MM.1S (cell line): Measurements from ENCODE around the gene SKA1.

Experiments used
- EZH2 ChIP-seq: fragments of 300-600 bp; sonication (generic); optimal IDR thresholded peaks from 2 replicates; pipeline ENCODE3; 2017; ENCODE audit warnings: low read depth, mild to moderate bottlenecking, antibody characterized with exemption, low read length, mixed read lengths
- EZH2phosphoT487 ChIP-seq: fragments of 300-600 bp; sonication (generic); IDR thresholded peaks from 2 replicates; pipeline ENCODE4 v1.6.1; 2018; ENCODE audit warnings: antibody characterized with exemption, low read length
- TF ChIP-seq, protein P1 (sequence below): fragments of 300-600 bp; sonication (generic); IDR thresholded peaks from 2 replicates; pipeline ENCODE4 v1.5.1; 2016; ENCODE audit warnings: antibody characterized with exemption, low read length, mixed read lengths

DNA sequence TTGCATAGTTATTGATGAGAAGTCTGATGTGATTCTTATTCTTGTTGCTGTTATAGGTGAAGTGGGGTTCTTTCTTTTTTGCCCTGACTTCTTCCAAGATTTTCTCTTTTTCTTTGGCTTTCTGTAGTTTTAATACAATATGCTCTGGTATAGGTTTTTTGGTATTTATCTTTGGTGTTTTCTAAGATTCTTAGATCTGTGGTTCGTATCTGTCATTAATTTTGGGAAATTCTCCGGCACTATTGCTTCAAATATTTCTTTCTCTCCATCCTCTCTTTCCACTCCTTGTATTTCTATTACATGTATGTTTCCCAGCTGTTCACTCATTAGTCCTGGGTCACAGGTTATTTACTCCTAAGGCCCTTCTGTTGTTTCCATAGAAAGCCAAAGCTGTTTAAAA is 43.8 kb downstream of the SKA1 start:
- TF ChIP-seq, protein P1, sequence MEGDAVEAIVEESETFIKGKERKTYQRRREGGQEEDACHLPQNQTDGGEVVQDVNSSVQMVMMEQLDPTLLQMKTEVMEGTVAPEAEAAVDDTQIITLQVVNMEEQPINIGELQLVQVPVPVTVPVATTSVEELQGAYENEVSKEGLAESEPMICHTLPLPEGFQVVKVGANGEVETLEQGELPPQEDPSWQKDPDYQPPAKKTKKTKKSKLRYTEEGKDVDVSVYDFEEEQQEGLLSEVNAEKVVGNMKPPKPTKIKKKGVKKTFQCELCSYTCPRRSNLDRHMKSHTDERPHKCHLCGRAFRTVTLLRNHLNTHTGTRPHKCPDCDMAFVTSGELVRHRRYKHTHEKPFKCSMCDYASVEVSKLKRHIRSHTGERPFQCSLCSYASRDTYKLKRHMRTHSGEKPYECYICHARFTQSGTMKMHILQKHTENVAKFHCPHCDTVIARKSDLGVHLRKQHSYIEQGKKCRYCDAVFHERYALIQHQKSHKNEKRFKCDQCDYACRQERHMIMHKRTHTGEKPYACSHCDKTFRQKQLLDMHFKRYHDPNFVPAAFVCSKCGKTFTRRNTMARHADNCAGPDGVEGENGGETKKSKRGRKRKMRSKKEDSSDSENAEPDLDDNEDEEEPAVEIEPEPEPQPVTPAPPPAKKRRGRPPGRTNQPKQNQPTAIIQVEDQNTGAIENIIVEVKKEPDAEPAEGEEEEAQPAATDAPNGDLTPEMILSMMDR = no peak
- TF ChIP-seq EZH2 (no peak), EZH2phosphoT487 (no peak)
